Epithelial cell of esophagus (primary cell): ENCODE data around the gene SKP2.
"Not testable (repeated sequence)": the region's sequence is repeated elsewhere in the genome, so short reads cannot be mapped to it uniquely, and the experiment has no call there.

Experiments
- DNase-seq: peaks from one replicate; pipeline ENCODE4 v3.0.0; 2010; ENCODE audit warnings: low read depth
- H3K4me3 ChIP-seq: 2 replicates; pipeline ENCODE4 v1.5.1; 2011; ENCODE audit warnings: mild to moderate bottlenecking, low read length, control low read depth
- CTCF ChIP-seq: IDR thresholded peaks from 2 replicates; pipeline ENCODE4 v1.5.1; 2011; ENCODE audit warnings: low read depth, mild to moderate bottlenecking, low read length, control low read depth, inconsistent platforms; ENCODE audit not compliant: insufficient read depth; ENCODE audit errors: missing control alignments

Gene SKP2

GRCh38 chr5:36179950-36180349, 28.0 kb downstream of the SKP2 start:
- no peak for DNase-seq
- no peak overlapping the region for H3K4me3 ChIP-seq
- no peak for TF ChIP-seq CTCF

- TF ChIP-seq CTCF: no peak
- peak; percentile 42 for DNase-seq
- no peak overlapping the region for H3K4me3 ChIP-seq
These were observed 28.8 kb downstream of the SKP2 start for GRCh38 chr5:36180556-36181350.

GRCh38 chr5:36181774-36182173, 29.9 kb downstream of the SKP2 start:
- no peak for TF ChIP-seq CTCF
- no peak for DNase-seq
- H3K4me3 ChIP-seq: no peak overlapping the region

GRCh38 chr5:36184408-36184807, 32.5 kb downstream of the SKP2 start:
- not testable (repeated sequence) for H3K4me3 ChIP-seq, DNase-seq

- H3K4me3 ChIP-seq: no peak overlapping the region
- DNase-seq: no peak
- TF ChIP-seq CTCF: no peak
These were observed 41.8 kb downstream of the SKP2 start for GRCh38 chr5:36193746-36194145.

GRCh38 chr5:36198281-36198680, 46.4 kb downstream of the SKP2 start:
- DNase-seq: no peak
- TF ChIP-seq CTCF: no peak
- H3K4me3 ChIP-seq: no peak overlapping the region

- not testable (repeated sequence) for H3K4me3 ChIP-seq, DNase-seq
These were observed 46.9 kb downstream of the SKP2 start for GRCh38 chr5:36198783-36199182.

- no peak for TF ChIP-seq CTCF
- no peak for DNase-seq
- H3K4me3 ChIP-seq: no peak overlapping the region
These were observed 47.7 kb downstream of the SKP2 start for GRCh38 chr5:36199620-36200019.
